SK-N-SH (cell line): Measurements from ENCODE around the gene DPF3. TPM values are rescaled to one million over a fixed set of nuclear protein-coding genes. Genes with fewer than 3 reads are reported as not detected.

Experiments used
- CTCF ChIA-PET: fragments of 300-600, 350-600 bp; formaldehyde crosslinking; extraction: SDS; loops from one replicate; lab custom pipeline; 2021; lab: Yijun Ruan, JAX
- POLR2A ChIA-PET: fragments of 350-600 bp; sonication (Branson Sonifier 250); formaldehyde crosslinking; extraction: SDS; loops from one replicate; lab custom pipeline; 2020; ENCODE audit warnings: antibody characterized with exemption, inconsistent platforms; lab: Yijun Ruan, JAX
- DNase-seq: peaks from one replicate; pipeline ENCODE4 v3.0.0; 2012
- H2AFZ ChIP-seq: fragments of 200-600 bp; sonication (generic); 2 replicates; pipeline ENCODE4 v1.8.1; 2016; ENCODE audit warnings: antibody characterized with exemption, mild to moderate bottlenecking, low read depth
- H3F3A ChIP-seq: fragments of 200-600 bp; sonication (generic); replicated peaks from 2 replicates; pipeline ENCODE3; 2016; ENCODE audit warnings: antibody characterized with exemption, mild to moderate bottlenecking; ENCODE audit not compliant: insufficient read depth
- H3K27ac ChIP-seq, 2 experiments: fragments of 200-500 bp in 1 of 2; fragments of 200-600 bp in 1 of 2; sonication (Bioruptor generic) in 1 of 2; sonication (generic), shearing (Covaris generic) in 1 of 2; 2 replicates each; pipeline versions ENCODE4 v1.5.1 to v1.6.1; 2014 to 2016; ENCODE audit warnings: low read depth in 2 of 2, inconsistent platforms in 1 of 2, low read length in 1 of 2, mild to moderate bottlenecking in 1 of 2, mixed read lengths in 1 of 2
- H3K27me3 ChIP-seq: fragments of 200-600 bp; sonication (generic), shearing (Covaris generic); 2 replicates; pipeline ENCODE4 v1.6.1; 2016; ENCODE audit warnings: mixed run types; ENCODE audit not compliant: insufficient read depth
- H3K36me3 ChIP-seq, 2 experiments: fragments of 200-500 bp in 1 of 2; fragments of 200-600 bp in 1 of 2; sonication (Bioruptor generic) in 1 of 2; sonication (generic) in 1 of 2; replicated peaks in 1 of 2; 2 replicates each; pipeline versions ENCODE3 to v1.5.1; 2014 to 2016; ENCODE audit warnings: low read length in 1 of 2, mild to moderate bottlenecking in 1 of 2; ENCODE audit not compliant: insufficient read depth in 2 of 2, control insufficient read depth in 1 of 2
- H3K4me1 ChIP-seq, 2 experiments: fragments of 200-500 bp in 1 of 2; fragments of 200-600 bp in 1 of 2; sonication (Bioruptor generic) in 1 of 2; sonication (generic), shearing (Covaris generic) in 1 of 2; 2 replicates each; pipeline versions ENCODE4 v1.5.1 to v1.6.1; 2014 to 2016; ENCODE audit warnings: low read depth in 1 of 2, low read length in 1 of 2, mixed run types in 1 of 2; ENCODE audit not compliant: insufficient read depth in 2 of 2, control insufficient read depth in 1 of 2
- H3K4me2 ChIP-seq: fragments of 200-600 bp; sonication (generic), shearing (Covaris generic); 2 replicates; pipeline ENCODE4 v1.6.1; 2017; ENCODE audit warnings: mixed run types
- H3K4me3 ChIP-seq, 2 experiments: fragments of 200-500 bp in 1 of 2; fragments of 200-600 bp in 1 of 2; sonication (Bioruptor generic) in 1 of 2; sonication (generic), shearing (Covaris generic) in 1 of 2; 2 replicates each; pipeline versions ENCODE4 v1.5.1 to v1.8.1; 2014 to 2016; ENCODE audit warnings: low read depth in 2 of 2, inconsistent platforms in 1 of 2, low read length in 1 of 2, mild to moderate bottlenecking in 1 of 2, mixed read lengths in 1 of 2, moderate library complexity in 1 of 2
- H3K79me2 ChIP-seq: fragments of 200-600 bp; sonication (generic); 2 replicates; pipeline ENCODE4 v1.8.1; 2017; ENCODE audit warnings: mild to moderate bottlenecking; ENCODE audit not compliant: insufficient read depth
- H3K9ac ChIP-seq: fragments of 200-600 bp; sonication (generic); 2 replicates; pipeline ENCODE4 v1.6.1; 2017; ENCODE audit warnings: mixed run types
- H3K9me2 ChIP-seq: fragments of 200-600 bp; sonication (generic); 2 replicates; pipeline ENCODE4 v1.6.1; 2017; ENCODE audit warnings: mixed run types
- H3K9me3 ChIP-seq: fragments of 200-600 bp; sonication (generic); 2 replicates; pipeline ENCODE4 v1.6.1; 2017; ENCODE audit warnings: mixed run types, mild to moderate bottlenecking, moderate library complexity
- H4K20me1 ChIP-seq: fragments of 200-600 bp; sonication (generic); 2 replicates; pipeline ENCODE4 v1.6.1; 2017; ENCODE audit warnings: mild to moderate bottlenecking, mixed run types; ENCODE audit not compliant: insufficient read depth
- FOSL2 ChIP-seq: IDR thresholded peaks from 2 replicates; pipeline ENCODE4 v1.4.0; 2012; ENCODE audit warnings: low read depth, mild to moderate bottlenecking, moderate library complexity, borderline replicate concordance
- GATA2 ChIP-seq: sonication (generic); formaldehyde crosslinking; IDR thresholded peaks from 2 replicates; pipeline ENCODE4 v1.5.0; 2020; ENCODE audit warnings: mild to moderate bottlenecking, missing genetic modification reagents
- JUND ChIP-seq: IDR thresholded peaks from 2 replicates; pipeline ENCODE4 v1.4.0; 2012
- MEF2A ChIP-seq: IDR thresholded peaks from 2 replicates; pipeline ENCODE4 v1.4.0; 2012; ENCODE audit warnings: low read depth, borderline replicate concordance
- NRF1 ChIP-seq: IDR thresholded peaks from 2 replicates; pipeline ENCODE4 v1.6.1; 2012; ENCODE audit warnings: low read depth, mild to moderate bottlenecking, low read length
- PBX3 ChIP-seq: IDR thresholded peaks from 2 replicates; pipeline ENCODE4; 2012
- RCOR1 ChIP-seq: fragments of 150-350 bp; IDR thresholded peaks from 2 replicates; pipeline ENCODE4 v1.6.1; 2017; ENCODE audit warnings: antibody characterized with exemption, low read length
- SIN3A ChIP-seq: IDR thresholded peaks from 2 replicates; pipeline ENCODE4 v1.6.1; 2012; ENCODE audit warnings: low read depth, mild to moderate bottlenecking, low read length, moderate library complexity, borderline replicate concordance
- SMC3 ChIP-seq: IDR thresholded peaks from 2 replicates; pipeline ENCODE4 v1.6.1; 2012; ENCODE audit warnings: low read depth, low read length, improper control_type of control experiment
- USF2 ChIP-seq: fragments of 150-350 bp; IDR thresholded peaks from 2 replicates; pipeline ENCODE4 v1.6.1; 2017; ENCODE audit warnings: antibody characterized with exemption, low read length, low read depth, borderline replicate concordance
- ZBTB33 ChIP-seq: IDR thresholded peaks from 2 replicates; pipeline ENCODE4 v1.4.0; 2012; ENCODE audit warnings: low read depth, borderline replicate concordance
- WGBS: methylation state at CpG from one replicate; pipeline ENCODE4 v1.1.6; 2017; ENCODE audit warnings: low lambda C conversion rate; 5-methylcytosine and 5-hydroxymethylcytosine counted together
- polyA plus RNA-seq, 3 experiments: library from polyadenylated mRNA; depleted of rRNA; stranded (reverse); fragments of >200 nt; gene quantifications; 2 replicates each; pipeline ENCODE4 v1.2.3, GENCODE V29; 2012

DPF3 gene
- polyA plus RNA-seq, 1 of the 3 experiments (the other 2 are of a cell fraction) = 2.8 TPM

GRCh38 chr14:72826039-72826438 lies 67.9 kb downstream of the DPF3 start:
- TF ChIP-seq FOSL2 = no peak
- TF ChIP-seq USF2 = no peak
- TF ChIP-seq MEF2A = no peak
- no peak for TF ChIP-seq RCOR1
- no peak for TF ChIP-seq SMC3
- TF ChIP-seq NRF1 = no peak
- no peak for TF ChIP-seq SIN3A
- TF ChIP-seq PBX3 = no peak
- no peak for TF ChIP-seq GATA2 (CRISPR knock-in tag)
- TF ChIP-seq ZBTB33 = no peak
- Histone ChIP-seq H3K4me1 (peaks cover 0 to 5% of the 10 kb centered on the region in 2 experiments; a peak in 1 of 4 replicates), H3K4me2 (no peak overlapping the region), H3F3A (no peaks in the 10 kb centered on the region), H4K20me1 (no peaks in the 10 kb centered on the region), H3K27me3 (no peaks in the 10 kb centered on the region), H2AFZ (no peak overlapping the region), H3K36me3 (no peaks in the 10 kb centered on the region), H3K9me2 (no peaks in the 10 kb centered on the region), H3K79me2 (no peaks in the 10 kb centered on the region), H3K9me3 (no peaks in the 10 kb centered on the region), H3K4me3 (no peak overlapping the region), H3K9ac (no peak overlapping the region), H3K27ac (no peak overlapping the region)
- 73% methylated on average over 4 of the region's 4 CpGs for WGBS
- ChIA-PET CTCF (no interaction called here), POLR2A (no interaction called here)
- no peak for DNase-seq

GRCh38 chr14:72825486-72825885 lies 68.4 kb downstream of the DPF3 start:
- no peaks in the 10 kb centered on the region for H3K36me3 ChIP-seq
- H3K9me2 ChIP-seq = no peaks in the 10 kb centered on the region
- peaks cover 0 to 5% of the 10 kb centered on the region in 2 experiments; a peak in 1 of 4 replicates for H3K4me1 ChIP-seq
- ChIA-PET POLR2A (no interaction called here), CTCF (no interaction called here)
- no peak for TF ChIP-seq RCOR1
- no peak for TF ChIP-seq JUND
- H3K27ac ChIP-seq = no peak overlapping the region
- no peaks in the 10 kb centered on the region for H4K20me1 ChIP-seq
- H3K79me2 ChIP-seq = no peaks in the 10 kb centered on the region
- H3K4me3 ChIP-seq = no peak overlapping the region
- no peaks in the 10 kb centered on the region for H3K27me3 ChIP-seq
- no peak overlapping the region for H3K4me2 ChIP-seq
- 63% methylated on average over 2 of the region's 2 CpGs for WGBS
- H3K9me3 ChIP-seq = no peaks in the 10 kb centered on the region
- no peaks in the 10 kb centered on the region for H3F3A ChIP-seq
- no peak overlapping the region for H3K9ac ChIP-seq
- H2AFZ ChIP-seq = no peak overlapping the region
- no peak for DNase-seq
